Skeletal muscle satellite cell (primary cell): ENCODE measurements around the gene TACSTD2.
"Not testable (repeated sequence)": the region's sequence is repeated elsewhere in the genome, so short reads cannot be mapped to it uniquely, and the experiment has no call there.

Experiments used
- H3K27me3 ChIP-seq: 2 replicates; pipeline ENCODE4 v1.7.0; 2013; ENCODE audit warnings: low read length; ENCODE audit not compliant: control insufficient read depth, insufficient read depth
- H3K36me3 ChIP-seq: 2 replicates; pipeline ENCODE4 v1.7.0; 2013; ENCODE audit warnings: mild to moderate bottlenecking, control low read depth, low read length; ENCODE audit not compliant: insufficient read depth
- H3K4me1 ChIP-seq: 2 replicates; pipeline ENCODE4 v1.7.0; 2013; ENCODE audit warnings: low read length; ENCODE audit not compliant: control insufficient read depth, insufficient read depth
- H3K4me2 ChIP-seq: 2 replicates; pipeline ENCODE4 v1.7.0; 2013; ENCODE audit warnings: mild to moderate bottlenecking, low read length
- H3K4me3 ChIP-seq: 2 replicates; pipeline ENCODE4 v1.7.0; 2013; ENCODE audit warnings: low read length
- H3K9ac ChIP-seq: 2 replicates; pipeline ENCODE4 v1.7.0; 2013; ENCODE audit warnings: mild to moderate bottlenecking, low read depth, low read length, moderate library complexity
- H3K9me3 ChIP-seq: replicated peaks from 2 replicates; pipeline ENCODE4 v1.7.0; 2013; ENCODE audit warnings: mild to moderate bottlenecking, control low read depth, low read length

Gene TACSTD2

GRCh38 chr1:58608297-58608696 lies 31.2 kb upstream of the TACSTD2 start:
- H3K4me3 ChIP-seq = no peak overlapping the region
- no peak overlapping the region for H3K4me2 ChIP-seq
- H3K36me3 ChIP-seq = no peaks in the 10 kb centered on the region
- H3K4me1 ChIP-seq = no peaks in the 10 kb centered on the region
- H3K9ac ChIP-seq = no peak overlapping the region
- no peaks in the 10 kb centered on the region for H3K27me3 ChIP-seq
- H3K9me3 ChIP-seq = no peaks in the 10 kb centered on the region

GRCh38 chr1:58607391-58607790 lies 30.3 kb upstream of the TACSTD2 start:
- Histone ChIP-seq H3K4me2 (no peak overlapping the region), H3K27me3 (no peaks in the 10 kb centered on the region), H3K4me1 (no peaks in the 10 kb centered on the region), H3K9ac (no peak overlapping the region), H3K4me3 (no peak overlapping the region), H3K36me3 (no peaks in the 10 kb centered on the region), H3K9me3 (no peaks in the 10 kb centered on the region)

- H3K9ac ChIP-seq = not testable (repeated sequence)
These were observed 24.9 kb upstream of the TACSTD2 start for GRCh38 chr1:58601921-58602320.

GRCh38 chr1:58597996-58598395 lies 20.9 kb upstream of the TACSTD2 start:
- Histone ChIP-seq H3K9me3 (no peaks in the 10 kb centered on the region), H3K36me3 (no peaks in the 10 kb centered on the region), H3K9ac (no peak overlapping the region), H3K4me3 (no peak overlapping the region), H3K4me1 (peaks cover 6% of the 10 kb centered on the region), H3K27me3 (no peaks in the 10 kb centered on the region), H3K4me2 (no peak overlapping the region)

More at GRCh38 chr1:58601921-58602320, 24.9 kb upstream of the TACSTD2 start:
- H3K27me3 ChIP-seq, H3K36me3 ChIP-seq, H3K4me2 ChIP-seq, H3K4me1 ChIP-seq, H3K9me3 ChIP-seq, H3K4me3 ChIP-seq: not testable (repeated sequence)

GRCh38 chr1:58597076-58597475 lies 20.0 kb upstream of the TACSTD2 start:
- no peaks in the 10 kb centered on the region for H3K36me3 ChIP-seq
- no peak overlapping the region for H3K4me2 ChIP-seq
- no peaks in the 10 kb centered on the region for H3K9me3 ChIP-seq
- no peak overlapping the region for H3K9ac ChIP-seq
- peaks cover 15% of the 10 kb centered on the region for H3K4me1 ChIP-seq
- no peaks in the 10 kb centered on the region for H3K27me3 ChIP-seq
- no peak overlapping the region for H3K4me3 ChIP-seq

- H3K27me3 ChIP-seq = no peaks in the 10 kb centered on the region
- no peaks in the 10 kb centered on the region for H3K36me3 ChIP-seq
- no peaks in the 10 kb centered on the region for H3K9me3 ChIP-seq
- peaks cover 19% of the 10 kb centered on the region for H3K4me1 ChIP-seq
- no peak overlapping the region for H3K4me2 ChIP-seq
- no peak overlapping the region for H3K9ac ChIP-seq
- H3K4me3 ChIP-seq = no peak overlapping the region
These were observed 19.6 kb upstream of the TACSTD2 start for GRCh38 chr1:58596631-58597052.

- Histone ChIP-seq H3K36me3 (no peaks in the 10 kb centered on the region), H3K9me3 (no peaks in the 10 kb centered on the region), H3K4me1 (peaks cover 21% of the 10 kb centered on the region), H3K4me2 (no peak overlapping the region), H3K9ac (no peak overlapping the region), H3K27me3 (no peaks in the 10 kb centered on the region), H3K4me3 (no peak overlapping the region)
These were observed 17.5 kb upstream of the TACSTD2 start for GRCh38 chr1:58594546-58594945.

- peaks cover 21% of the 10 kb centered on the region for H3K4me1 ChIP-seq
- H3K9ac ChIP-seq = peak overlapping the region; percentile 30
These were observed 15.6 kb upstream of the TACSTD2 start for GRCh38 chr1:58592522-58593134.

GRCh38 chr1:58591806-58592205 lies 14.8 kb upstream of the TACSTD2 start:
- H3K9ac ChIP-seq = peak overlapping the region; percentile 30
- no peak overlapping the region for H3K4me2 ChIP-seq
- H3K4me1 ChIP-seq = peaks cover 23% of the 10 kb centered on the region
- H3K4me3 ChIP-seq = no peak overlapping the region
- H3K36me3 ChIP-seq = no peaks in the 10 kb centered on the region
- no peaks in the 10 kb centered on the region for H3K27me3 ChIP-seq
- no peaks in the 10 kb centered on the region for H3K9me3 ChIP-seq

More at GRCh38 chr1:58592522-58593134, 15.6 kb upstream of the TACSTD2 start:
- Histone ChIP-seq H3K27me3 (no peaks in the 10 kb centered on the region), H3K4me3 (no peak overlapping the region), H3K36me3 (no peaks in the 10 kb centered on the region), H3K9me3 (no peaks in the 10 kb centered on the region), H3K4me2 (peak overlapping the region; percentile 58)

GRCh38 chr1:58590019-58590418 lies 13.0 kb upstream of the TACSTD2 start:
- Histone ChIP-seq H3K27me3 (no peaks in the 10 kb centered on the region), H3K9me3 (no peaks in the 10 kb centered on the region), H3K9ac (no peak overlapping the region), H3K4me3 (no peak overlapping the region), H3K4me2 (no peak overlapping the region), H3K4me1 (peaks cover 41% of the 10 kb centered on the region), H3K36me3 (no peaks in the 10 kb centered on the region)

GRCh38 chr1:58588396-58588795 lies 11.3 kb upstream of the TACSTD2 start:
- no peaks in the 10 kb centered on the region for H3K27me3 ChIP-seq
- H3K4me1 ChIP-seq = peaks cover 55% of the 10 kb centered on the region
- H3K36me3 ChIP-seq = no peaks in the 10 kb centered on the region
- H3K9ac ChIP-seq = no peak overlapping the region
- no peaks in the 10 kb centered on the region for H3K9me3 ChIP-seq
- H3K4me2 ChIP-seq = no peak overlapping the region
- no peak overlapping the region for H3K4me3 ChIP-seq

GRCh38 chr1:58587667-58588066 lies 10.6 kb upstream of the TACSTD2 start:
- H3K4me2 ChIP-seq = no peak overlapping the region
- H3K4me3 ChIP-seq = no peak overlapping the region
- peaks cover 50% of the 10 kb centered on the region for H3K4me1 ChIP-seq
- no peaks in the 10 kb centered on the region for H3K27me3 ChIP-seq
- H3K9ac ChIP-seq = no peak overlapping the region
- no peaks in the 10 kb centered on the region for H3K36me3 ChIP-seq
- H3K9me3 ChIP-seq = no peaks in the 10 kb centered on the region
